ENCODE data around the gene C1orf226. TPM values are rescaled to one million over a fixed set of nuclear protein-coding genes. Genes with fewer than 3 reads are reported as not detected.

Gene C1orf226
- total RNA-seq, 1 donor from 2014 or later: not detected

- intact Hi-C loops (cut with micrococcal nuclease): no loop called here
- Mint-ChIP-seq H3K9me3 (no peaks in the 10 kb centered on the region), H3K4me1 (no peaks in the 10 kb centered on the region), H3K36me3 (ENCODE audit: low read depth) (no peaks in the 10 kb centered on the region), H3K4me3 (no peak overlapping the region), H3K27ac (no peak overlapping the region), H3K27me3 (no peaks in the 10 kb centered on the region)
- no peak for DNase-seq
Measured at GRCh38 chr1:162370721-162371120, 10.8 kb upstream of the C1orf226 start.

- Mint-ChIP-seq H3K4me1 (no peaks in the 10 kb centered on the region), H3K27me3 (no peaks in the 10 kb centered on the region), H3K4me3 (no peak overlapping the region), H3K27ac (no peak overlapping the region), H3K36me3 (ENCODE audit: low read depth) (no peaks in the 10 kb centered on the region), H3K9me3 (no peaks in the 10 kb centered on the region)
- intact Hi-C loops (cut with micrococcal nuclease): no loop called here
- no peak for DNase-seq
Measured at GRCh38 chr1:162371611-162372010, 9.9 kb upstream of the C1orf226 start.

DNA sequence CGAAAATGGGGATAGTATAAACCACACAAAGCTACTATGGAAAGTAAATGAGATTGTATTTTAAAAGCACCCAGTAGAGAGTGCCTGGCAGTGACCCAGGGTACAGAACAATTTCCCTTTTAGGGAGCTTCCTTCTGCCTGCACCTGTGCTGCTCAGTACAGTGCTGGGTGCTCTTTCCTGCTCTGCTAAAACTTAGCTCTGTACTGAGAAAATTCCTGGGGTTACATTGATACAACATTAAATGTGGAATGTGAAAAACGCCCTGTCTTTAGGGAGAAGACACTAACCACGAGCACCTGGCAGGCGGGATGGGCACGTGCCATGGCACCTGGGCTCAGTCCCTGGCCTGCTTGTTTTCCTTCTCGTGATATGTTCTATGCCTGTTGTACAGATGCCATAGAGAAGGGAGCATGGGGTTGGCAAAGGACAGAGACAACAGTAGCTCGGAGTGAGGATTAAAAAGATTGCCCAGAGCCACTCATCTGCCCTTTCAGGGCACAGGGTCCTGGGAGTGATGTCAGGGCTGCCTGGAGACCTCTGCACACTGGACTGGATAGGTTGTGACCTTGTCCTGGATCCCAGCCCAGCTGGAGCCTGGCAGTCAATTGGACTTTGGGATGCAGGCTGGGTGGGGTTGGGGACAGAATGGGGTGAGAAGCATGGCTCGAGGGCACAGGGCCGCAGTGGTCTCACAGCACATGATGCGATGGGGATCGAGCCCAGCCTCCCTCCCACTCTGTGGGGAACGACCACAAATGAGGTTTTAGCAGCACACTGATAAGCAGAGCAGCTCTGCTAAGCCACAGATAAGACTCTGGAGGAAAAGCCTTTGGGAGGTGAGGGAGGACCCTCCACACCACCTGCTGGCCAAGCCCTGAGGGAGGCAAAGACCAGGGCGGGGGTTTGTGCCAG, 9.1 kb upstream of the C1orf226 start:
- no peak overlapping the region for H3K27ac Mint-ChIP-seq
- H3K27me3 Mint-ChIP-seq: no peaks in the 10 kb centered on the region
- H3K4me3 Mint-ChIP-seq: no peak overlapping the region
- DNase-seq: no peak
- no peaks in the 10 kb centered on the region for H3K9me3 Mint-ChIP-seq
- H3K36me3 Mint-ChIP-seq (ENCODE audit: low read depth): no peaks in the 10 kb centered on the region
- no peaks in the 10 kb centered on the region for H3K4me1 Mint-ChIP-seq
- intact Hi-C loops (cut with micrococcal nuclease): no loop called here

DNA sequence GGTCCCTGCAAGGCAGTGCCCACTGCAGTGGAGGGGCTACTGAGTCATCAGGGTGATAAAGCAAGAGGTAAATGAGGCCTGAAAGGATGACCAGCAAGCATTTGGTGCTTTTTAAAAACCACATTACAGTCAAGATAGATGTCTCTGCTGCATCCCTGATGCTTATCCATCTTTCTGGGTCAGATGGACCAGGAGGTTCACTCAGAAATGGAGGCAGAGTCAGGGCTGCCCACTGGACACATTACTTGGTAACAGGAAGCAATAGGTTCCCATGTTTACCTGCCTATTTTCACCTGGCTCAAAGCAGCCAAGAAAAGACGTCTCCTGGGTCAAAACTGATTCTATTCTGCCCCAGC, 8.5 kb upstream of the C1orf226 start:
- H3K27me3 Mint-ChIP-seq: no peaks in the 10 kb centered on the region
- H3K9me3 Mint-ChIP-seq: no peaks in the 10 kb centered on the region
- H3K4me3 Mint-ChIP-seq: no peak overlapping the region
- H3K36me3 Mint-ChIP-seq (ENCODE audit: low read depth): no peaks in the 10 kb centered on the region
- no peak for DNase-seq
- no peak overlapping the region for H3K27ac Mint-ChIP-seq
- intact Hi-C loops (cut with micrococcal nuclease): no loop called here
- no peaks in the 10 kb centered on the region for H3K4me1 Mint-ChIP-seq

- Mint-ChIP-seq H3K27ac (no peak overlapping the region), H3K27me3 (no peaks in the 10 kb centered on the region), H3K4me1 (no peaks in the 10 kb centered on the region), H3K36me3 (ENCODE audit: low read depth) (no peaks in the 10 kb centered on the region), H3K4me3 (no peak overlapping the region), H3K9me3 (no peaks in the 10 kb centered on the region)
- intact Hi-C loops (cut with micrococcal nuclease): no loop called here
- DNase-seq: no peak
Measured at GRCh38 chr1:162373541-162374260, 7.8 kb upstream of the C1orf226 start.

- intact Hi-C loops (cut with micrococcal nuclease): no loop called here
- no peaks in the 10 kb centered on the region for H3K4me1 Mint-ChIP-seq
- no peak overlapping the region for H3K4me3 Mint-ChIP-seq
- H3K27me3 Mint-ChIP-seq: no peaks in the 10 kb centered on the region
- H3K36me3 Mint-ChIP-seq (ENCODE audit: low read depth): no peaks in the 10 kb centered on the region
- H3K27ac Mint-ChIP-seq: no peak overlapping the region
- DNase-seq: no peak
- no peaks in the 10 kb centered on the region for H3K9me3 Mint-ChIP-seq
Measured at GRCh38 chr1:162374406-162374805, 7.1 kb upstream of the C1orf226 start.

DNA sequence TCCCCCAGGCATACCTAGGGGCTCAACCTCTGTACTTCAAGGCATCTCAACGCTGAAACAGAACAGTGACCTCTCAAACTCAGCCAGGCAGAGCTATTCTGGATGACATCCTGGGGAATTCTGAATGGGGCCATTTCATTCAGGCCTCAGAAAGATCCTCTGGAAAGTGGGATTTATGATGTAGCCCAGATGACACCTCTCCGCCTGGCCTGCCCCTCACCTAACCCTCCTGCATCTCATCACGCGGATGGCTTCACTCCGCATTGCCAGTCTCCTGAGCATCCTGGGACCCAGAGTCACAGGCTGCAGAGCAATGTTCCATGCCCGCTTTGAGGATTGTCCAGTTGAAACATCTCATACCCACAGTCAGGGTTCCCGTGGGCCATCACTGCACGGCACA, 6.1 kb upstream of the C1orf226 start:
- Mint-ChIP-seq H3K4me1 (no peaks in the 10 kb centered on the region), H3K9me3 (no peaks in the 10 kb centered on the region), H3K27me3 (no peaks in the 10 kb centered on the region), H3K27ac (no peak overlapping the region), H3K4me3 (no peak overlapping the region), H3K36me3 (ENCODE audit: low read depth) (no peaks in the 10 kb centered on the region)
- no peak for DNase-seq
- intact Hi-C loops (cut with micrococcal nuclease): no loop called here

DNA sequence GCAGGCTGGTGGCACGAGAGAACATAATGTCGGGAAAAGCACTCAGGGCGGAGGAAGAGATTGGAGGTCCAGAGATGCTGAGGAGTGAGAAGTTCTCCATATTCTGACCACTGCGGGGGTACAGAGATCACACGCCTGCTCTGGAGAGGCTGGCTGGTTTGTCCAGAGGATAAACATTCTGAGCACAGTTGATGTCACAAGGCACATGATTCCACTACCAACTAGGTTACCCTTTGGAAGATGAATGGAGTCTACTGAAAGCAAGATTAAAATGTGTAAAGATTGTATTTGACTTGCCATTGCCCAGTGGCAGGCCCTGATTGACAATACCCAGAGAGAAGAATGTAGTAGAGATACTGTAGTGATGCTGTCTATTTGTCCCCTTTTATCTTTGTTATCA, 4.8 kb upstream of the C1orf226 start, which contains the start of gene SPATA46:
Gene SPATA46 (minus strand): TSS at position 164 of the 400 bp plus-strand sequence. CDS start 64 bp downstream, at position 100.
- no peak for DNase-seq
- intact Hi-C loops (cut with micrococcal nuclease): no loop called here
- no peak within 1 kb of the TSS for H3K27ac Mint-ChIP-seq
- H3K4me1 Mint-ChIP-seq: no peaks in the 10 kb centered on the region
- no peak within 1 kb of the TSS for H3K4me3 Mint-ChIP-seq
- H3K27me3 Mint-ChIP-seq: no peaks in the 10 kb centered on the region
- H3K9me3 Mint-ChIP-seq: no peaks in the 10 kb centered on the region
- no peaks in the 10 kb centered on the region for H3K36me3 Mint-ChIP-seq (ENCODE audit: low read depth)

DNA sequence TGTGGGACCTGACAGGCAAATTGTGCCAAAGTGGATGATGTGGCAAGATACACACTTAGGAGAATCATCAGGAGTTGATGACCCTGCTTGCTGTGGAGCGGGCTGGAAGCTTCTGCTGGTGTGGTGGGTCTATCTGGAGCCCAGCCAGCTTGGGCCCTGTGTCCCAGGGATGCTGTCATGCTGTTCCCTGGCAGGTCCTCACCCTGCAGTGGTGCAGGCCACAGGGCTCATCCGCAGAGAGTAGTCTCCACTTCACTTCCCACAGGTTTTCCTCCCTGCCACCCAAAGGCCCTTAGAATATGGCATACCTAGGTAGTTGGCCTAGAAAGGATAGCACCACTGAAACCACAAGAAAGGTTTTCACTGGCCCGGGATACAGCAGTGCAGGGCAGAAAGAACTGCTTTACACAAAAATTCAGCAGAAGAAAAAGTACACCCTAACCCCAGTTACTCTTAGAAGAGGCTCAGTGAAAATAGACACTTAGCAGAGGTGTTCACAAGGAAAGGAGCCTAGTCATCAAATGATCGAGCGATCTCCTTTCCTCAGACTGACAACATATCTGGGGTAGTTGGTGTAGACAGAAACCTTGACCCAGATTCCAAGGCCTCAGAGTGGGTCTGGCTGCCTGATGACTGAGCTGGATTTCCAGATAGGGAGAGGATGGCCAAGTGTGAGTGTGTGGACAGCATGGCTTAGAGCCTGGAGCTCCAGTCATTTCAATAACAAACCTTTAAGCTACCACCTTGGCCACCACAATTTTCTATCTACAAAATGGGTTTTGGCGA, 1.3 kb upstream of the C1orf226 start:
- Mint-ChIP-seq H3K9me3 (no peaks in the 10 kb centered on the region), H3K27me3 (no peaks in the 10 kb centered on the region), H3K27ac (no peak overlapping the region), H3K4me3 (no peak overlapping the region), H3K36me3 (ENCODE audit: low read depth) (no peaks in the 10 kb centered on the region), H3K4me1 (no peaks in the 10 kb centered on the region)
- intact Hi-C loops (cut with micrococcal nuclease): no loop called here
- DNase-seq: no peak

DNA sequence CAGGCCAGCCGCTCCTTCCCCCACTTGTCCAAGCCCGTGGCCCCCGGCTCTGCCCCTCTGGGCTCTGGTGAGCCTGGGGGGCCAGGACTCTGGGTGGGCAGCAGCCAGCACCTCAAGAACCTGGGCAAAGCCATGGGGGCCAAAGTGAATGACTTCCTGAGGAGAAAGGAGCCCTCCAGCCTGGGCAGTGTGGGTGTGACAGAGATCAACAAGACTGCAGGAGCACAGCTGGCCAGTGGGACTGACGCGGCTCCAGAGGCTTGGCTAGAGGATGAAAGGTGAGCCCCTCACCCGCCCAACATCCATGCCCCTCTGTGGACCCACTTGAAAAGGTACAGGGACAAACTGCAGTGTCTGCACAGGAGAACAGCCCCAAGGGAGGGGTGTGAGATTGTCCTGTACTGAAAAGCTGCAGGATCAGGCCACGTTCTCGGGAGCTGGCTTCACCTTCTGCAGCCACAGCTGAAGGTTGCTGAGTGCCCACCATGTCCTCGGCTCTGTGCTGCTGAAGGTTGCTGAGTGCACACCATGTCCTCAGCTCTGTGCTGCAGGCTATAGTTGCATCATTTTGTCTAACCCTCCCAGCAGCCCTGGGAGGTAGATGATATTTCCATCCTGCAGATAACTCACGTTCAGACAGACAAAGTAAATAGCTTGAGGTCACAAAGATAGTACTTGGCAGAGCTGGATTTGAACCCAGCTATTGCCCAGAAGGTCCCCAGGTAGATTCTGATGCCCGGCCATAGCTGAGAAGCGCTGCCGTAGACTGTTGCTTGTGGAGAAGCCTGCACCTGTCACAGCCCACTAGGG, 618 bp downstream of the C1orf226 start:
- H3K4me1 Mint-ChIP-seq: no peaks in the 10 kb centered on the region
- no peak overlapping the region for H3K27ac Mint-ChIP-seq
- H3K27me3 Mint-ChIP-seq: no peaks in the 10 kb centered on the region
- H3K9me3 Mint-ChIP-seq: no peaks in the 10 kb centered on the region
- H3K36me3 Mint-ChIP-seq (ENCODE audit: low read depth): no peaks in the 10 kb centered on the region
- no peak for DNase-seq
- no peak overlapping the region for H3K4me3 Mint-ChIP-seq
- intact Hi-C loops (cut with micrococcal nuclease): no loop called here

- Mint-ChIP-seq H3K36me3 (ENCODE audit: low read depth) (no peaks in the 10 kb centered on the region), H3K4me3 (no peak overlapping the region), H3K27ac (no peak overlapping the region), H3K9me3 (no peaks in the 10 kb centered on the region), H3K27me3 (peaks cover 1% of the 10 kb centered on the region), H3K4me1 (no peaks in the 10 kb centered on the region)
- DNase-seq: no peak
- intact Hi-C loops (cut with micrococcal nuclease): no loop called here
Measured at GRCh38 chr1:162383091-162383490, 1.6 kb downstream of the C1orf226 start.

DNA sequence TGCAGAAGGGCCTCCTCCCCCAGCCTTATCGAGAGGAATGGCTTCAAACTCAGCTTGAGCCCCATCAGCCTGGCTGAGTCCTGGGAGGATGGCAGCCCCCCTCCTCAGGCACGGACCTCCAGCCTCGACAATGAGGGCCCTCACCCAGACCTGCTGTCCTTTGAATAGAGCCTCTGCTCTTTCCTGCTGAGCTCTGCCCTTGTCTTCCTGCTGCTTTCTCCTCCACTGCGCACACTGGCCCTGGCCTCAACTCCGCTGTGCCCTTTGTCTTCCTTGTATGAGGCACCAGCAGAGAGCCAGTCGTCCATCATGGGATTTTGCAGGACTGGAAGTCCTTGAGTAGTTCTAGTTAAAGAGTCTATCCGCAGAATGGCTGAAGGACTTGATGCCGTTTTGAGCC, 2.0 kb downstream of the C1orf226 start:
- H3K27ac Mint-ChIP-seq: no peak overlapping the region
- H3K9me3 Mint-ChIP-seq: no peaks in the 10 kb centered on the region
- no peaks in the 10 kb centered on the region for H3K36me3 Mint-ChIP-seq (ENCODE audit: low read depth)
- H3K4me1 Mint-ChIP-seq: no peaks in the 10 kb centered on the region
- intact Hi-C loops (cut with micrococcal nuclease): no loop called here
- H3K27me3 Mint-ChIP-seq: peaks cover 1% of the 10 kb centered on the region
- DNase-seq: no peak
- H3K4me3 Mint-ChIP-seq: no peak overlapping the region

GRCh38 chr1:162384116-162384515, 2.6 kb downstream of the C1orf226 start:
- H3K27me3 Mint-ChIP-seq: peaks cover 1% of the 10 kb centered on the region
- no peaks in the 10 kb centered on the region for H3K36me3 Mint-ChIP-seq (ENCODE audit: low read depth)
- DNase-seq: no peak
- no peaks in the 10 kb centered on the region for H3K9me3 Mint-ChIP-seq
- no peak overlapping the region for H3K27ac Mint-ChIP-seq
- no peak overlapping the region for H3K4me3 Mint-ChIP-seq
- H3K4me1 Mint-ChIP-seq: no peaks in the 10 kb centered on the region
- intact Hi-C loops (cut with micrococcal nuclease): no loop called here

All from activated CD4-positive, alpha-beta T cell treated with anti-CD3 and anti-CD28 coated beads, Interleukin-2, amount 10 ng/mL, durations not matched to agents 24 days and 14 days (primary cell).